HG03064 (cell line): ENCODE measurements around the gene HNRNPH3.
A peak's percentile ranks its signal among the peaks of the same experiment; 100 is the strongest.

Experiments
- ATAC-seq: cut with Tn5 transposase; IDR thresholded peaks from one replicate; pipeline ENCODE4 v1.9.1; 2021; ENCODE audit warnings: low read depth; ENCODE audit not compliant: unreplicated experiment

The HNRNPH3 gene

DNA sequence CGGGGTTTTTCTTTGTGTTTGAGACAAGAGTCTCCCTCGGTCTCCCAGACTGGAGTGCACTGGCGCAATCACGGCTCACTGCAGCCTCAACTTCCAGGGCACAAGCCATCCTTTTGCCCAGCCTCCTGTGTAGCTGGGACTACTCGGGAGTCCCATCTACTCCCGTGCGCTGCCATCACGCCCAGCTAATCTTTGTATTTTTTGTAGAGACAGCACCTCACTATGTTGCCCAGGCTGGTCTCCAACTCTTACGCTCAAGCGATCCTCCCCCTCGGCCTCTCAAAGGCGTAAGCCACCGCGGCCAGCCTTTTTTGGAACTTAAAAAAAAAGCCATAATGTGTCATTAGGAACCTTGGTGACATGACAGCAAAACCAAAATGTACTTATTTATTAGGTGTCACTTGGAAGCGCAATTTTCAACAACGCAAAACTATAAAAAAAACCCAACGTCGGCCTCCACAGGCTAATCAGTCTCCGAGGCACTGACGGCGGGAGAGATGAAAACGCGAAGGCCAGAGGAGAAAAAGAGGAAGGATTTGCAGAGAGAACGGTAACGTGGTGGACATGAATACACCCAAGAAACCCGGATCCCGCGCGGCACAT lies 911 bp upstream of the HNRNPH3 start:
- ATAC-seq, result no peak

DNA sequence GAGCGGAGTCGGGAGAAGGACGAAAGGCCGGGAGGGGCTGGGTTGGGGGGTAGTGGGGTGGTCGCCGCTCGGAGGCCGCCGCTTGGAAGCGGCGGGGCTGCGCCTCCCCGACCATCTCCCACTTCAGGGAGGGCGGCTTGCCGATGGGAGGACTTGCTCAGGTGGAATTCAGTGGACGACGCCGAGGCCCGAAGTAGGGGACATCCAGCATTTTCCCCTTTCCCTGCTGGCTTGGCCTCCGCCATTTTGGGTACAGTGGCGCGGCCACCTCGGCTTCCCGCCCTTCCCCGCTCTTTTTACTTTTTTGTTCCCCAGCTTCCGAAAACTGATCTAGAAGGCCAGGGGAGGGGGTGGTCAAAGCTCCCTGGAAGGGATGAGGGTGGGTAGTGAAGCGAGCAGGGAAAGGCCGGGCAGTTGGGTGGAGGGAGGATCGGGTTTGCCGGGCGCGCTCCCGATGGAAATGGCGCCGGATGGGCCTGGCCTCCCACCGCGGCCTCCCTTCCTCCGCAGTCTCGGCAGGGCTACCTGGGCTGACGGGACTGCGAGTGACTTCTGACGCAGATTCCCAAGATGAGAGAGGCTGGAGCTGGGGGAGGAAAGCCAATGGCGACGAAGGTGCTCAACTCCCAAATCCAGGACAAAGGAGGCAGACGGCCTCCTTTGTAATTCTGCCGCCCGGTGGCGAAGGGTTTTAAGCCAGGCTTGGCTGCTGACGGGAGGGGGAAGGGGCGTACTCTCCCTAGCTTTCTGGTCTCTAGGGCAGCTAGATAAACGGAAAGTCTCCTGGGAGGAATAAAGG lies 594 bp downstream of the HNRNPH3 start, which contains the start of gene PBLD:
TSS of gene PBLD (minus strand) at position 670 of the 799 bp plus-strand sequence. CDS start 26,084 bp downstream, outside the sequence.
- peak; percentile 18 for ATAC-seq

DNA sequence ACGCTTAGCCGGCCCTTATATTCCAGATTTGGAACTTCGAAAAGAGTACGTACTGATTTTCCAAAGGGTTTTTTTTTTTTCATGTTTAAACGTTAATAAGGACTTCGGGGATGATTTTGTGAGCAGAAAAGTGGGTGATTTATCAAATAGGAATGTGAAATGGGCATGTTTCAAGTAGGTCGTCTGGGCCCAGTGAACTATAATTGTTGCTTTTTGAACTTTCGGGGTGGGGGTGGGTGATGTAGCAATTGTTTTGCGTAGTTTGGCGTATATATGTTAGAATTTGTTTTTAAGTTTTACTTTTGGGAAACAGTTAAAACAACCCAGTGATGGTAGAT lies 1.2 kb downstream of the HNRNPH3 start:
- ATAC-seq, result no peak

DNA sequence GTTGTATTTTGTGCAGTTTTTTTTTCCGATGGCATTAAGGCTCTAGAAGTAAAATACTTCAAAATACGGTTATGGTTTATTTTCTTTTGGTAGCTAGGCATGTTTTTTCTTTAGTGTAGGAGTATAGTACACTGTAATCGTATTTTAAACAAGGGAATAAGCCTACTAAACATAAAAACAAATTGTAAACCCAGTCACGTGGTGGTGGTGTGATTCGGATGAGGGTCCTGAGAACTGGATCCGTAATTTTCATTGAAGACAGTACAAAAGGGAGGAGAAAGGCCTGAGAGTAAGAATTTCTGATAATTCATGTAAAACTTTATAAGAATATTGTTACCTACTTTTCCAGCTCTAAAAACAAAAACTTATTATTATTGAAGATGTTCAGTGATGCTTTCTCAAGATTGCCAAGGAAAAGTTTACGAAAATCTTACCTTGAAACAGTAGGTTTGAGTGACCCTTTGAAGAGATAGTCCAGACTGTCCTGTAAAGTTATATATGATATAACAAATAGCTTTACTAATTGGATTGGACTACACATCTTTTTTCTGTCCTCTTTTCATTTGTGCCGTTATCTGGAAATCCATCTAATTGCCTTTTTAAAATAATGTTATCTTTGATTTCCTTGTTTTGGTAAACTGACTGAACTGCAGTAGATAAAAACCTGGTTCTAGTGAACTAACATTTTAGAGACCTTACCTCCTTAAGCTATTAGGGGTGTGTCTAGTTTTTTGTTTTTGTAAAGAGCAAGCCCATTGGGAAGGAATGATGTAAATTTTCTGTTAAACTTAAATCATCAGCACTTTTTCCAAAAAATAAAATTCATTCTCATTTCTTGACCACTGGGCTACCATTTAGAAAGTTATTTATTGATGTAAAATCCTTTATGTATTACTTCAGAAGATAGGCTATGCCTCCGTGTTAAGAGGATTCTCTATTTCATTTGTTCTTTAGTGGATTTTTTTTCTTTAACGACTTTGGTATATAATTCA lies 1.9 kb downstream of the HNRNPH3 start:
- no peak for ATAC-seq

DNA sequence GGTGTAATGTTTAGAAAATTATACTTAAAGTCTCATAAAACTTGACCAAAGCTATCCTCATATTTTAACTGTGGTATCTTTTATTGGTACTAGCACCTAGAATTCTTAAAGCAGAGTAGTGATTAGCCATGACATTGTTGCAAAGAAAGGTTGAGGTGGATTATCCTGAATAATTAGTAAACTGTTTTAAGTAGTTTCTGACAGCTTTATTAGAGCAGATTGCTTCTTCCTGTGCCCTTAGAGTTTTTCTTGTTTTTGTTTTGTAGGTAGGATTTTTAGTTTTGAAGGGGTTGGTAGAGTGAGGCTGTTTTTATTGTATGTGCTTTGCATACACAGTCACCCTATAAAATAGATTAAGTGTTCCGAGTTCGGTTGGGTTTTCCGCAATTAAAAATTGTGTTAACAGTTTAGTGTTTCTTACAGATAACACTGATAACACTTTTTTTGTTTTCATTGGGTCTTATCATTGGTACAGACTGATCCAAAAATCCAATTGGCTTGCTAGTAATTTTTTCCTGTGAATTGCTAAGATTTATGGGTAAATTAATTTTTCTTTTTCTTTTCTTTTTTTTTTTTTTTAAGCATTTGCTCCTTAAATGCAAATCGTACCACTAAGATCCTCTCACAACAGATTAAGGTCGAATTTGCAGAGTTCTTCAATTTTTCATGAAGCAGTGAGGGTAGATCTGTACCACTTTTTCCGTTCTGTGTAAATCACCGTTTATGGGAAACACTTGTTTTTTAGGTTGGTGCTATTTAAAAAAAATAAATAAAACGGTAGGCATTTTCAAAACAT lies 3.0 kb downstream of the HNRNPH3 start:
- no peak for ATAC-seq

DNA sequence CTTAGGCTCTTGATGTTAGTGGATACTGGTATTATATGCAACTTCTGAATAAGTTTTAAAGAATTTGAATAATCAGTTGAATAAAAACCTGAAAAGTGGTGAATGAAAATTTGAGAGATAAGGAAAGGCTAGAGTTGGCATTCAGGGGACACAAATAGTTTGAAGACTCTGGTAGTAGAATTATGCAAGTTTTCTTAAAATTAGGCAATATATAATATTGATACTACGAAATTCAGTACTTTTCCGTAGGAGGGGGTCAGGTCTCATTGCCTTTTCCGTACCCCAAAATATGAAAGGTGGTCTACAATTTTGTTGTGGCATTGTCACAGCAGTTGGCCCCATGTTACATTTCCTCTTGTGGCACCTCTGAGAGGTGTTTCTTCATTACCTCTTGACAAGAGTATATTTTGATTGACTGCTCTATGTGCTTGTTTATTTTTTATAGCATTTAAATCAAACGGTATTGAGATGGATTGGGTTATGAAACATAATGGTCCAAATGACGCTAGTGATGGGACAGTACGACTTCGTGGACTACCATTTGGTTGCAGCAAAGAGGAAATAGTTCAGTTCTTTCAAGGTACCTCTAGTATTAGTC lies 5.0 kb downstream of the HNRNPH3 start:
- ATAC-seq, result no peak

DNA sequence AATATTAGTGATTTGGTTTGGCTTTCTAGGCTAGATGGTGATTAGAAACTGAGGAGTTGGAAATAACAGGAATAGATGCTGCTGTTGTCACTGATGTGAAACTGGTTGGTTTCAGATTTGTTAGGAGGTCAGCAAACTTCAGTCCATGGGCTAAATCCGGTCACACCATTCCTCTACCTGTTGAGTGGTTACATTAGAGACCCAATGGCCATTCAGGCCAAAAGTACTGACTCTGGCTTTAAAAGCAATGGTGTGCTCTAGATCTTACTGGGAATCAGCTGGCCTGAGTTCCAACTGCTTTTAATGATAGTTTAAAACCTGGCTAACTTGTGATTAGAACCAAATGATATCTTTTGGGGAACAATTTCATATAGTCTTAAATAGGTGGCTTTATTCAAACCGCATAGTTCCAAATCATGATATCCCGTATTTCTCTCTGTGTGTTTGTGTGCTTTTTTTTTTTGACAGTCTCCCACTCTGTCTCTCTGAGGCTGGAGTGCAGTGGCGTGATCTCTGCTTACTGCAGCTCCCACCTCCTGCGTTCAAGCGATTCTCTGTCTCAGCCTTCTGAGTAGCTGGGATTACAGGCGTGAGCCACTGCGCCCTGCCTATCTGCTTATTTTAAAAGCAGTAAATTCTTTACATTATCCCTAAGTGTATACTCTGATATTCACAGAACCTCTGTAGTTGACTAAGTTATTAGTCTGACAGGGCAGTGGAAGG lies 8.7 kb downstream of the HNRNPH3 start:
- no peak for ATAC-seq

DNA sequence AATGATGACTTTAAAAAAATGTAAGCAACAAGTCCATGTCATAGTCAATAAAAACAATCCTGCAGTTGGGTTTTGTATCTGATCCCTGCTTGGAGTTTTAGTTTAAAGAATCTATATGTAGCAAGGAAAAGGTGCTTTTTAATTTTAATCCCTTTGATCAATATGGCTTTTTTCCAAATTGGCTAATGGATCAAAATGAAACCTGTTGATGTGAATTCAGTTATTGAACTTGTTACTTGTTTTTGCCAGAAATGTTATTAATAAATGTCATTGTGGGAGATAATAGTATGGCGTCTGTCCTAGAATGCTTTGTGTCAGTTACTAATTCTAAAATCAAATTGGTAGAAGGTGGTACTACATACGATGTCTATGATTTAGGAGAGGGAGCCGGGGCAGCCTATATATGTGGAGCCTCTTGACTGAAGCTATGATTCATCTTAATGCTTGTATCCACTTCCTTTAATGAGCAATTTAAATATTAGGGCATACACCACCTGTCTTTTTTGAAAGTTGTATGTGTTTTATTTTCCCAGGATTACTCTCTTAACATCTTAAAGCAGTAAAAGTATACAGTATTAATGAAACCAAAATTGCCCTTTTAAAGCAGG lies 11.1 kb downstream of the HNRNPH3 start:
- no peak for ATAC-seq

DNA sequence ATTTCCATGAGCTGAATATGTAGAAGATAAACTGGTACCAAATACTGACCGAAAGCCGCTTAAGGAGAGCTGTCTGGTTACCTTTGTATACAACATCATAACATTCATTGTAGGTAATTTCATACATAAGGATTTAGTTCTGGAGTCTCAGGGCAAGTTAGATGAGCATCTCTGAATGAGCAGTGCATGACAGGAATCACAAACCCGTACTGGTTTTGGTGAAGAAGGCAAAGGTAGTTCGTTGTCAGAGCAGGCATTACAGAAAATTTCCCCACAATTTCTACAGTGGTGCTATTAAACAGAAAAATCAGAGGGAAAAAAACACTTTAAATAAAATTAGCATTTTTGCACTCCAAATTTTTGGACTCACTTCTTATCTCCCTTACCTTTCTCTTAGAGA lies 13.8 kb downstream of the HNRNPH3 start:
- ATAC-seq, result no peak

DNA sequence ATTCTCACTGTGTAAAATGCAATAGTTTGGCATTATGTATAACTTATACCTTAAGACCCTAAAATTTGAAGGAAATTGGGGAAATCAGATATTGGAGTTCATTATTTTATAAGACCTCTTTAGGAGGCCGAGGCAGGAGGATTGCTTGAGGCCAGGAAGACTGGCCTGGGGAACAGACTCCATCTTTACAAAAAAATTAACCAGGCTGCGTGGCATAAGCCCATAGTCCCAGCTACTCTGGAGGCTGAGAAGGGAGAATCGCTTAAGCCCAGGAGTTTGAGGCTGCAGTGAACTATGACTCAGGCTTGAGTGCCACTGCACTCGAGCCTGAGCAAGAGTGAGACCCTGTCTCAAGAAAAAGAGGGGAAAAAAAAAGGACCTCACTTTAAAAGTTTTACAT lies 14.9 kb downstream of the HNRNPH3 start:
- ATAC-seq, result no peak

DNA sequence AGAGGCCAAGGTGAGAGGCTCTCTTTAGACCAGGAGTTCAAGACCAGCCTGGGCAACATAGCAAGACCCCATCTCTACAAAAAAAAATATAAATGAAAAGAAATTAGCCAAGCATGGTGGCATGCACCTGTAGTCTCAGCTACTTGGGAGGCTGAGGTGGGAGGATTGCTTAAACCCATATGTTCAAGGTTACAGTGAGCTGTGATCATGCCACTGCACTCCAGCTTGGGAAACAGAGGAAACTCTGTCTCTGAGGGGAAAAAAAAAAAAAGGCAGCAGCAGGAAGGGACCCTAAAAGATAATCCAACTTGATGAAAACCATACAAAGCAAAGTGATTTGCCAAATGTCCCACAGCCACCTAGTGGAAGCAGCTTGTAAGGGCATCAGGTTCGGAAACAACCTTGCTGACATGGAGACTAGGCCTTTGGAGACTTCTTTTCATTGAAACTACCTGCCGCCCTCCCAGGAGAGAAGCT lies 16.4 kb downstream of the HNRNPH3 start:
- ATAC-seq, result no peak

DNA sequence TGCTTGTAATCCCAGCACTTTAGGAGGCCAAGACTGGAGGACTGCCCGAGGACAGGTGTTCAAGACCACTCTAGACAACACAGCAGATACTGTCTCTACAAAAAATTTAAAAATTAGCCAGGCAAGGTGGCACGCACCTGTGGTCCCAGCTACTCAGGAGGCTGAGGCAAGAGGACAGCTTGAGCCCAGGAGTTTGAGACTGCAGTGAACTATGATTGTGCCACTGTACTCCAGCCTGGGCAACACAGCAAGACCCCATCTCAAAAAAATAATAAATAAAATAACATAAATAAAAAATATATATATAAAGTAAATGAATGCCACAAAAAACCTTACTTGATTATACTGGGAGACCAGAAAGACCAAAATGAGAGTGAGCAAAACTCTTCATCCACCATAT lies 21.7 kb downstream of the HNRNPH3 start:
- no peak for ATAC-seq

DNA sequence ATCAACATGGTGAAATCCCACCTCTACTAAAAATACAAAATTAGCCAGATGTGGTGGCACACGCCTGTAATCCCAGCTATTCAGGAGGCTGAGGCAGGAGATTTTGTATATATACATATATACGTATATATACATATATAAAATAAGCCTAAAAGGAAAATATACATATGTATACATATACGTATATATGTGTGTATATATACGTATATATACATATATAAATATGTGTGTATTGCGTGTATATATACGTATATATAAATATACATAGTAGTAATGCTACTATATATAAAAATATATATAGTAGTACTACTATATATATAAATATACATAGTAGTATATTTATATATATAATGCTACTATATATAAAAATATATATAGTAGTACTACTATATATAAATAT lies 27.3 kb downstream of the HNRNPH3 start:
- no peak for ATAC-seq

DNA sequence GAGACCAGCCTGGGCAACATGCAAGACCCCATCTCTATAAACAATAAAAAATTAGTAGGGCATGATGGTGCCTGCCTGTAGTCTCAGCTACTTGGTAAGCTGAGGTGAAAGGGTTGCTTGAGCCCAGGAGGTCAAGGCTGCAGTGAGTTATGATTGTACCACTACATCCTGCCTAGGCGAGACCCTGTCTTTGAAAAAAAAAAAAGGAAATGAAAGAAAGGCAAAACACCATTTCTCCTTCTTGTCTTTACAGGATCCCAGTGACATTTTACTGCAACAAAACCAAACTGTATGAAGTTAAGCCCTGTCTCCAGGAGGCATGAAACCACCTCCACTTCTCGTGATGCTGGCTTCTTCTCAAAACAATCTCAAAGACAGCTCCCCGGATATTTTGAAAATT lies 30.7 kb downstream of the HNRNPH3 start:
- ATAC-seq, result no peak

DNA sequence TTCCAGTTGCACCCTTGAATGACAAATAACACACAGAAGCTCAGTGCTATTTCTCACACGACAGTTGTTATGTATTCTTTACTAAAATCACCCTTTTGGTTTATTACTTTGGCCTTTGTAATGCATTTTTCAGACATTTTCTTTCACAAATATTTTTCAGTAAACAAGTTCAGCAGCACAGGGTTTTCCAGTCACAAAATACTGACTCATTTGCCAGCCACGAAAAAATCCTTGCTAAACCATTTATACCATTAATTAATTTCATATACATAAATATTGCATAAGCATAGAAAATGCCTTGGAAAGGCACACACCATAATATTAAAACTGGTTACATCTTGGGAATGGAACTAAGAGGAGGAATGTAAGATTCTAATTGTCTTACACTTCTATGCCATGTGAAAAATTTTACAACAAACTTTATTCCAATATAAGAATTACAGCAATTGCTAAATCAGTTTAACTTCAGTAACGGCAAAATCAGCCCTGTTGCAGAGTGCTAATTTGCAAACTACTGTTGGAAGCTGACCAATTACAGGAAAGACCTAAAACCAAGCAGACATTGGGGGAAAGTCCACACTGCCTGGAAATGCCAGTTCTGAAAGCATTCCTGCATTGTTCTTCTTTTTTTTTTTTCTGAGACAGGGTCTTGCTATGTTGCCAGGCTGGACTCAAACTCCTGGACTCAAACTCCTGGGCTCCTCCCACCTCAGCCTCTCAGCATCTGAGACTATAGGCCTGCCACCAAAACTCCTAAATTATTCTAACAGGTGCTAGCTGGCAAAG lies 32.4 kb downstream of the HNRNPH3 start:
- ATAC-seq, result no peak

DNA sequence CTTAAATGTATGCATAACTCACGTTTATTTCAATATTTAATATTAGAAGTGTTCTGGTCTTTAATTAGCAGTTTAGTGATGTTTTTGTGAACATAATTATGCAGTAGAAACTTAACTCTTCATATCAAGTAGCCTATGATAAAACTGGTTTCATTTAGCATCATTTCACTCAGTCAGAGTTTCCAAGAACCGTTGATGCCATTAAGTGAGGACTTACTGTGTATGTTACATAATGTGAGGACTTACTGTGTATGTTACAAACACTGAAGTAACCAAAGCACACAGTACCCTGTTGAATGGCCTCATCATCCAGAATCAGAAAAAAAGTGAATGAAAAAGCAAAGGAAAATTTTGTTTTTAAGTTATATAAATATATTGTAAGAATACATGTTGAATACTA lies 33.7 kb downstream of the HNRNPH3 start:
- ATAC-seq, result no peak

DNA sequence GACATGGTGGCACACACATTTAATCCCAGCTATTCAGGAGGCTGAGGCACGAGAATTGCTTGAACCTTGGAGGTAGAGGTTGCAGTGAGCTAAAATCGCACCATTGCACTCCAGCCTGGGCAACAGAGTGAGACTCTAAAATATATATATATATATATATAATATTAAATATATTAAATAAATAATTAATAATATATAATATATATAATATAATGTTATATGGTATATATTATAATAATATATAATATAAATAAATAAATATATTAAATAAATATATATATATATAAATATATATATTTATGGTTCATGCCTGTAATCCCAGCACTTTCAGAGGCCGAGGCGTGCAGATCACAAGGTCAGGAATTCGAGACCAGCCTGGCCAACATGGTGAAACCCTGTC lies 34.7 kb downstream of the HNRNPH3 start:
- no peak for ATAC-seq

DNA sequence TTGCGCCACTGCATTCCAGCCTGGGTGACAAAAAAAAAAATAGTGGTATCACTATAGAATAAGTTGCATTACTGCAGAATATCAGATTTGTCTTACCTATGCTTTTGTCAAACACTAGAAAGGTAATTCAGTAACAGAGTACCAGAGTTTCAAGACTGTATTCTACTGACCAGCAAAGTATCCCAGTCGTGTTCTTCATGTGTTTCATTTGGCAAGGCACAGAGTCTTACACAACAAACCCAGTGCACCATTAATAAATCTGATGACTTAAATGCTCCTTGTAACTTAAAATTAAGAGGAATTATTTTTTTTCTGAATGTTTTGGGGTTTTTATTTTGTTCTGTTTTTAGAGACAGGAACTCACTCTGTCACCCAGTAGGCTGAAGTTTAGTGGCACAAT lies 35.3 kb downstream of the HNRNPH3 start:
- no peak for ATAC-seq
